Breast epithelium (tissue), 4 donors: ENCODE results near the gene ZSCAN29. TPM values are rescaled to one million over a fixed set of nuclear protein-coding genes. Genes with fewer than 3 reads are reported as not detected.

ENCODE experiments used
- DNase-seq, 2 donors: peaks; one replicate each; pipeline ENCODE4 v3.0.0-alpha.2; 2019; ENCODE audit warnings: low spot score in 2 of 2
- H3K27ac ChIP-seq, 2 donors: fragments of 200-600 bp; sonication (generic) in 1 of 2; one replicate each; pipeline ENCODE4 v1.5.1; 2016 to 2019; ENCODE audit warnings: mild to moderate bottlenecking in 1 of 2
- H3K27me3 ChIP-seq, 2 donors: fragments of 200-600 bp; sonication (generic) in 1 of 2; one replicate each; pipeline versions ENCODE4 v1.5.1 to v1.6.0; 2017 to 2019; ENCODE audit warnings: control low read depth in 1 of 2, mild to moderate bottlenecking in 1 of 2
- H3K36me3 ChIP-seq: fragments of 200-600 bp; one replicate; pipeline ENCODE4 v1.5.1; 2019
- H3K4me1 ChIP-seq, 2 donors: fragments of 200-600 bp; sonication (generic); one replicate each; pipeline ENCODE4 v1.5.1; 2016 to 2019; ENCODE audit warnings: control low read depth in 1 of 2
- H3K4me3 ChIP-seq, 3 donors: fragments of 200-600 bp; sonication (generic); 1 replicate in 2 of 3; 2 replicates in 1 of 3; pipeline ENCODE4 v1.5.1; 2016 to 2019; ENCODE audit warnings: mild to moderate bottlenecking in 3 of 3, moderate library complexity in 2 of 3
- H3K9me3 ChIP-seq, 2 donors: fragments of 200-600 bp; sonication (generic) in 1 of 2; one replicate each; pipeline ENCODE4 v1.5.1; 2016 to 2019; ENCODE audit warnings: control low read depth in 1 of 2
- POLR2A ChIP-seq: fragments of 450-650 bp; IDR thresholded peaks from one replicate; pipeline ENCODE4 v1.6.1; 2016; ENCODE audit warnings: antibody characterized with exemption, mild to moderate bottlenecking, moderate library complexity
- POLR2AphosphoS5 ChIP-seq, 3 donors: sonication (generic); formaldehyde crosslinking; IDR thresholded peaks; one replicate each; pipeline ENCODE4 v1.6.1; 2017; ENCODE audit warnings: antibody characterized with exemption in 3 of 3
- intact Hi-C: fragments of 100-400 bp; cut with DNase I; formaldehyde crosslinking; loops from one replicate; pipeline ENCODE4 v1.15.1; 2023; ENCODE audit warnings: low total_unique reads
- total RNA-seq, 3 donors: library from RNA; depleted of rRNA; stranded (reverse); fragments of >200 nt; gene quantifications; one replicate each; pipeline ENCODE4 v1.1.0, GENCODE V29; 2016
- TF ChIP-seq, protein P1 (sequence below), 3 donors: fragments of 450-650 bp; IDR thresholded peaks; one replicate each; pipeline ENCODE4 v1.5.1; 2016 to 2017; ENCODE audit warnings: antibody characterized with exemption in 3 of 3, mild to moderate bottlenecking in 3 of 3, moderate library complexity in 3 of 3

ZSCAN29 gene
- total RNA-seq, 3 donors from 2014 or later, result 19.5 to 24.9 (median 24.7) TPM

DNA sequence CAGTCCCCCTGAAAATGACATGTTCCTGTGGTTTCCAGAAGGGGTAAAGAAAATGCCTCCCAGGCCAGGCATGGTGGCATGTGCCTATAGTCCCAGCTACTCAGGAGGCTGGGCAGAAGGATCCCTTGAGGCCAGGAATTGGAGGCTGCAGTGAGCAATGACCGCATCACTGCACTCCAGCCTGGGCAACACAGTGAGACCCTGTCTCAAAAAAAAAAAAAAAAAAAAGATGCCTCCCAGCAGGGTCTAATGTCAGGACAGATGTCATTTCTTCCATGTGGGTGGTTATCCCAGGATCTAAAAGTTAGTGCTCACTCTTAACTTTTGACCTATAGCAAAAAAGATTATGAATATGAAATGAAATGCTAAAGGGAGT lies 53.9 kb downstream of the ZSCAN29 start:
- Histone ChIP-seq H3K27me3 (no peaks in the 10 kb centered on the region), H3K4me1 (no peaks in the 10 kb centered on the region)

DNA sequence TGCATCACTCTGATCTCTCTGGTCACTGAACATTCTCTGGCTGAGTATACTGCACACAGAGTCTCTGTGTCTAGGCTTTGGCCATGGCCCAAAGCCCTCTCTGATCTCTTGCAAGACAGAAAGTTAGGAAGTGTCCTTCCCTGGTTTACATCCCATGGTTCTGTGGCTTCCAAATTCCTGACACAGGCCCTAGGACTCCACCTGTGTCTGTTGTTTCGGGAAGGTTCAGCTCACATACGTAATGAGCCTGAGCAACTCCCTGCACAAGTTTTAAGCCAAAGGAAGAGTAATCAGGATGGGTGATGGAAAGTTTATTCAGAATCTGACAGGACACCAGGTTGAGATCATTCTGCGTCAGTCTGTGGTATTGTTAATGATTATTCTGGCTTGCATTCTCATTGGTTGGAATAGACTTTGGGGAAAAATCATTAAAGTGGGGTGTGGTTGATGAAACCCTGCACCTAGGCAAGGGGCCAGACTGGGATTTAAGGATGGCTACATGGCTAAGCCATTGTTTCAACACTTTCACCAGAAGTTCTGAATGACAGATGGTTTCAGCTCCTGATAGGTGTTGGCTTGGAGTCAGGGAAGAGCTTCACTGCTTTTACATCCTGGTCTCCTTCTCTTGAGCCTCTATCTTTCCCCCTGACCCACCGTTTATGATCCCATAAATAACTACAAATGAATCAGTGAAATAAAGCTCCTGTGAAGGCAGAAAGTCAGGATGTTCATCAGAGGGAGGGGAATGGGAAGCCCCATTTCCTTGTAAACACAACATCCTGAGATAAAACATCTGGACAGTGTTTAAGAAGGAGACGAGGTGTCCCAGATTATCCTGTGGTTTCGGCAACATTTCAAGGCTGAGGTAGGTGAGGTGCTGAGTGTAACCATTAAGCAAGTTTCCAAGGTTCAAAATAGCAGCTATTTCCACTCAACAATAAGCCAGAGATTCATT lies 54.5 kb downstream of the ZSCAN29 start:
- no peak for DNase-seq
- no peaks in the 10 kb centered on the region for H3K36me3 ChIP-seq
- no peaks in the 10 kb centered on the region for H3K27me3 ChIP-seq
- H3K27ac ChIP-seq, result no peak overlapping the region
- no peak overlapping the region for H3K4me3 ChIP-seq
- intact Hi-C loops, result no loop called here
- no peaks in the 10 kb centered on the region for H3K4me1 ChIP-seq
- no peaks in the 10 kb centered on the region for H3K9me3 ChIP-seq
- TF ChIP-seq POLR2AphosphoS5 (IDR thresholded peaks at IDR 0.05) (no peak), POLR2A (no peak)
- TF ChIP-seq, protein P1, sequence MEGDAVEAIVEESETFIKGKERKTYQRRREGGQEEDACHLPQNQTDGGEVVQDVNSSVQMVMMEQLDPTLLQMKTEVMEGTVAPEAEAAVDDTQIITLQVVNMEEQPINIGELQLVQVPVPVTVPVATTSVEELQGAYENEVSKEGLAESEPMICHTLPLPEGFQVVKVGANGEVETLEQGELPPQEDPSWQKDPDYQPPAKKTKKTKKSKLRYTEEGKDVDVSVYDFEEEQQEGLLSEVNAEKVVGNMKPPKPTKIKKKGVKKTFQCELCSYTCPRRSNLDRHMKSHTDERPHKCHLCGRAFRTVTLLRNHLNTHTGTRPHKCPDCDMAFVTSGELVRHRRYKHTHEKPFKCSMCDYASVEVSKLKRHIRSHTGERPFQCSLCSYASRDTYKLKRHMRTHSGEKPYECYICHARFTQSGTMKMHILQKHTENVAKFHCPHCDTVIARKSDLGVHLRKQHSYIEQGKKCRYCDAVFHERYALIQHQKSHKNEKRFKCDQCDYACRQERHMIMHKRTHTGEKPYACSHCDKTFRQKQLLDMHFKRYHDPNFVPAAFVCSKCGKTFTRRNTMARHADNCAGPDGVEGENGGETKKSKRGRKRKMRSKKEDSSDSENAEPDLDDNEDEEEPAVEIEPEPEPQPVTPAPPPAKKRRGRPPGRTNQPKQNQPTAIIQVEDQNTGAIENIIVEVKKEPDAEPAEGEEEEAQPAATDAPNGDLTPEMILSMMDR (IDR thresholded peaks at IDR 0.05), result no peak

More for the DNA sequence above, 53.9 kb downstream of the ZSCAN29 start:
- no peak for DNase-seq
- Histone ChIP-seq H3K27ac (no peak overlapping the region), H3K4me3 (no peak overlapping the region), H3K36me3 (no peaks in the 10 kb centered on the region), H3K9me3 (no peaks in the 10 kb centered on the region)
- TF ChIP-seq POLR2AphosphoS5 (IDR thresholded peaks at IDR 0.05) (no peak), POLR2A (no peak)
- TF ChIP-seq, protein P1 (IDR thresholded peaks at IDR 0.05), result no peak
- intact Hi-C loops, result no loop called here

DNA sequence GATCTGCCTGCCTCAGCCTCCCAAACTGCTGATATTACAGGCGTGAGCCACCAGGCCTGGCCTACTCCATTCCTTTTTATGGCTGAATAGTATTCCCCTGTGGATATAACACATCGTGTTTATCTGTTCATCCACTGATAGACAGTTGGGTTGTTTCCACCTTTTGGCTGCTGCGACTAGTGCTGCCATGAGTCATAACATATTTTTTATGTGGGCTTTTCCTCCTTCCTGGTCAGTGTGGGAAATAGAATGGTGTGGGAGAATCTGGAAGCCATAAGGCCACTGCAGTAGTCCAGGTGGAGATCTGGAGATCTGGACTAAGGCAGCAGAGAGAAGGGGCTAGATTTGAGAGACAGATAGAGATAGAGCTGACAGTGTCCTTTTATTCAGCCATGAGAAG lies 56.7 kb downstream of the ZSCAN29 start:
- intact Hi-C loops, result no loop called here
- H3K9me3 ChIP-seq, result no peaks in the 10 kb centered on the region
- TF ChIP-seq POLR2AphosphoS5 (IDR thresholded peaks at IDR 0.05) (no peak), POLR2A (no peak)
- TF ChIP-seq, protein P1 (IDR thresholded peaks at IDR 0.05), result no peak
- H3K27me3 ChIP-seq, result no peaks in the 10 kb centered on the region
- H3K4me3 ChIP-seq, result no peak overlapping the region
- no peak overlapping the region for H3K27ac ChIP-seq
- no peak for DNase-seq
- no peaks in the 10 kb centered on the region for H3K36me3 ChIP-seq
- no peaks in the 10 kb centered on the region for H3K4me1 ChIP-seq

DNA sequence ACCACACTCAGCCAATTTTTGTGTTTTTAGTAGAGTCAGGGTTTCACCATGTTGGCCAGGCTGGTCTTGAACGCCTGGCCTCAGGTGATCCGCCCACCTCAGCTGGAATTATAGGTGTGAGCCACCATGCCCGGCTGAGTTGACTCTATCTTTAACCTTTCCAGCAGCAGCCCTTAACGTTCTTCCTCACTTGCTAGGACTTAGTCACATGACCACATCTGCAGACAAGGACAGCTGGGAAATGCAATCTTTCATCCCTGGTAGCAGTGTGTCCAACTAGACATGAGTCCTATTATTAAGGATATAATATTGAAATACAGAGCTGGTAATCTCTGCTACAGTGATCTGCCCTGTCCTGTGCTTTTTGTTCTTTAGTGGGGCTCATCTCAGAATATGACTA lies 58.5 kb downstream of the ZSCAN29 start:
- no peaks in the 10 kb centered on the region for H3K4me1 ChIP-seq
- no peaks in the 10 kb centered on the region for H3K36me3 ChIP-seq
- DNase-seq, result no peak
- no peak overlapping the region for H3K27ac ChIP-seq
- no peak for TF ChIP-seq POLR2AphosphoS5 (IDR thresholded peaks at IDR 0.05)
- TF ChIP-seq, protein P1 (IDR thresholded peaks at IDR 0.05), result no peak
- no peak for TF ChIP-seq POLR2A
- no peaks in the 10 kb centered on the region for H3K27me3 ChIP-seq
- intact Hi-C loops, result no loop called here
- H3K4me3 ChIP-seq, result no peak overlapping the region
- no peaks in the 10 kb centered on the region for H3K9me3 ChIP-seq

Other genes starting within 250 kb of the ZSCAN29 start
- gene TMEM62, start 237.5 kb downstream of the ZSCAN29 start, total RNA-seq, result 10 to 100 TPM; 43.2 to 61.6 (median 59.4) TPM
- 100 to 1,000 TPM in 2 of 3 donors, 10 to 100 TPM in 1; 90.1 to 179 (median 106) TPM for gene CCNDBP1, start 185.6 kb downstream of the ZSCAN29 start, total RNA-seq
- gene EPB42, start 150.0 kb downstream of the ZSCAN29 start, total RNA-seq, result 1 to 10 TPM in 1 of 3 donors, under 1 TPM in 1, not detected in 1; 0.29 to 1.9 TPM
- gene TGM5, start 104.1 kb downstream of the ZSCAN29 start, total RNA-seq, result 1 to 10 TPM; 1.6 to 3.1 (median 2.7) TPM
- gene TGM7, start 68.8 kb downstream of the ZSCAN29 start, total RNA-seq, result not detected
- 1 to 10 TPM; 3.8 to 9.5 (median 6.6) TPM for gene LCMT2, start 40.5 kb downstream of the ZSCAN29 start, total RNA-seq
- gene TUBGCP4, start 58 bp upstream of the ZSCAN29 start, total RNA-seq, result 10 to 100 TPM; 12.2 to 21.1 (median 19.7) TPM
- 10 to 100 TPM; 30.1 to 65.5 (median 60.9) TPM for gene TP53BP1, start 122.1 kb upstream of the ZSCAN29 start, total RNA-seq
- gene MAP1A, start 146.6 kb upstream of the ZSCAN29 start, total RNA-seq, result 10 to 100 TPM in 1 of 3 donors, 1 to 10 TPM in 2; 2.8 to 12.8 (median 8.8) TPM
- 10 to 100 TPM; 11.4 to 75.4 (median 33.2) TPM for gene PPIP5K1, start 219.2 kb upstream of the ZSCAN29 start, total RNA-seq
- gene CKMT1B, start 223.0 kb upstream of the ZSCAN29 start, total RNA-seq, result 1 to 10 TPM in 2 of 3 donors, not detected in 1; 2.6 to 5.7 TPM
- gene STRC, start 247.8 kb upstream of the ZSCAN29 start, total RNA-seq, result 1 to 10 TPM in 2 of 3 donors, under 1 TPM in 1; 0.64 to 2.0 (median 1.3) TPM